Thoracic aorta (tissue), 2 donors: Measurements from ENCODE around the gene CDK4. TPM values are rescaled to one million over a fixed set of nuclear protein-coding genes. Genes with fewer than 3 reads are reported as not detected.
"Not testable (repeated sequence)": the region's sequence is repeated elsewhere in the genome, so short reads cannot be mapped to it uniquely, and the experiment has no call there.

Source experiments
- ATAC-seq: fragments of 150-250 bp; one replicate; pipeline ENCODE4 v1.8.0; 2017; ENCODE audit warnings: low read depth; ENCODE audit not compliant: insufficient number of reproducible peaks, low FRiP score
- DNase-seq: peaks from one replicate; pipeline ENCODE4 v3.0.0-alpha.2; 2020; ENCODE audit warnings: low spot score
- H3K27ac ChIP-seq, 2 donors: fragments of 200-600 bp; sonication (generic); 1 replicate in 1 of 2; 2 replicates in 1 of 2; pipeline ENCODE4 v1.5.1; 2016; ENCODE audit warnings: mild to moderate bottlenecking in 2 of 2, moderate library complexity in 2 of 2
- H3K27me3 ChIP-seq: fragments of 200-600 bp; sonication (generic); replicated peaks from 2 replicates; pipeline ENCODE4 v1.6.0; 2016; ENCODE audit warnings: mild to moderate bottlenecking; ENCODE audit not compliant: insufficient read depth
- H3K36me3 ChIP-seq: fragments of 200-600 bp; sonication (generic); one replicate; pipeline ENCODE4 v1.5.1; 2016
- H3K4me1 ChIP-seq, 2 donors: fragments of 200-600 bp; sonication (generic); 1 replicate in 1 of 2; 2 replicates in 1 of 2; pipeline versions ENCODE4 v1.5.1 to v1.6.0; 2016; ENCODE audit warnings: low read depth in 2 of 2, mild to moderate bottlenecking in 1 of 2; ENCODE audit not compliant: control insufficient read depth in 1 of 2
- H3K4me3 ChIP-seq: fragments of 200-600 bp; sonication (generic); 2 replicates; pipeline ENCODE4 v1.5.1; 2016; ENCODE audit warnings: mild to moderate bottlenecking
- H3K9me3 ChIP-seq: fragments of 200-600 bp; sonication (generic); 2 replicates; pipeline ENCODE4 v1.5.1; 2016
- CTCF ChIP-seq: fragments of 200-600 bp; sonication (generic); IDR thresholded peaks from one replicate; pipeline ENCODE4 v1.5.1; 2019; ENCODE audit warnings: antibody characterized with exemption
- total RNA-seq, 2 donors: library from RNA; depleted of rRNA; stranded (reverse); fragments of >200 nt; gene quantifications; one replicate each; pipeline versions ENCODE4 v1.1.0 to v1.2.3, GENCODE V29; 2016

The CDK4 gene
- total RNA-seq, 2 donors from 2014 or later = 52.3 to 72.8 TPM

DNA sequence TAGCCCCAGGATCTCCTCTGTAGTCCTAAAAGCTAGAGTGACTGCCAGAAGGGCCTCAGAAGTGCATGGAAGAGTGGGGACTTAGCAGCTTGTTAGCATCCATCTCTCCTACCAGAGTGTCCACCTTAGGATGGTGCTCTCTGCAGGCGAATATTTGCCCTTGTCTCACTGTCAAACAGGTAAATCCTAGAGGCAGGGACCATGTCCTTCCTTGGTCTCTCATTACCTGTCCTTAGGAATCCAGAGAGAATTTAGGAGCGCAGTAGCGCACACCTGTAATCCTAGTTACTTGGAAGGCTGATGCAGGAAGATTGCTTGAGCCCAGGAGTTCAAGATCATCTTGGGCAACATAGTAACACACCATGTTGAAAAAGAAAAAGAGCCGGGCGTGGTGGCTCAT is 35.0 kb downstream of the CDK4 start:
- H3K27me3 ChIP-seq = no peaks in the 10 kb centered on the region
- H3K27ac ChIP-seq = no peak overlapping the region
- no peak for TF ChIP-seq CTCF
- ATAC-seq (no peak), DNase-seq (no peak)
- H3K9me3 ChIP-seq = no peaks in the 10 kb centered on the region
- peaks cover 74% of the 10 kb centered on the region for H3K36me3 ChIP-seq
- no peak overlapping the region for H3K4me3 ChIP-seq
- H3K4me1 ChIP-seq = no peaks in the 10 kb centered on the region

GRCh38 chr12:57716305-57716704 is 35.8 kb downstream of the CDK4 start:
- DNase-seq = no peak
- ATAC-seq = no peak
- no peak for TF ChIP-seq CTCF
- H3K36me3 ChIP-seq = peaks cover 73% of the 10 kb centered on the region
- H3K9me3 ChIP-seq = no peaks in the 10 kb centered on the region
- no peak overlapping the region for H3K27ac ChIP-seq
- H3K4me1 ChIP-seq = no peaks in the 10 kb centered on the region
- H3K27me3 ChIP-seq = no peaks in the 10 kb centered on the region
- H3K4me3 ChIP-seq = no peak overlapping the region

DNA sequence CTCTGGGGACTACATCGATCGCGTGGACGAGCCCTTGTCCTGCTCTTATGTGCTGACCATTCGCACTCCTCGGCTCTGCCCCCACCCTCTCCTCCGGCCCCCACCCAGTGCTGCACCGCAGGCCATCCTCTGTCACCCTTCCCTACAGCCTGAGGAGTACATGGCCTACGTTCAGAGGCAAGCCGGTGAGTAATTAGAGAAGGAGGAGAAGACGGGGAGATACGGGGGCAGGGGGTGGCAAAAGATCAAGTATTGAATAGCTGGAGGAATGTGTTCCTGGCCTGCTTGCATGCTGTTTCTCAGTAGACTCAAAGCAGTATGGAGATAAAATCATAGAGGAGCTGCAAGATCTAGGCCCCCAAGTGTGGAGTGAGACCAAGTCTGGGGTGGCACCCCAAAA is 36.3 kb downstream of the CDK4 start:
- Histone ChIP-seq H3K27ac (no peak overlapping the region), H3K4me1 (no peaks in the 10 kb centered on the region), H3K4me3 (no peak overlapping the region), H3K36me3 (peaks cover 69% of the 10 kb centered on the region), H3K27me3 (no peaks in the 10 kb centered on the region), H3K9me3 (no peaks in the 10 kb centered on the region)
- ATAC-seq (no peak), DNase-seq (no peak)
- no peak for TF ChIP-seq CTCF

GRCh38 chr12:57715036-57715748 is 36.9 kb downstream of the CDK4 start:
- not testable (repeated sequence) for ATAC-seq, H3K9me3 ChIP-seq, H3K4me1 ChIP-seq, H3K4me3 ChIP-seq, H3K27ac ChIP-seq, H3K27me3 ChIP-seq, DNase-seq
- H3K36me3 ChIP-seq = peaks cover 64% of the 10 kb centered on the region

DNA sequence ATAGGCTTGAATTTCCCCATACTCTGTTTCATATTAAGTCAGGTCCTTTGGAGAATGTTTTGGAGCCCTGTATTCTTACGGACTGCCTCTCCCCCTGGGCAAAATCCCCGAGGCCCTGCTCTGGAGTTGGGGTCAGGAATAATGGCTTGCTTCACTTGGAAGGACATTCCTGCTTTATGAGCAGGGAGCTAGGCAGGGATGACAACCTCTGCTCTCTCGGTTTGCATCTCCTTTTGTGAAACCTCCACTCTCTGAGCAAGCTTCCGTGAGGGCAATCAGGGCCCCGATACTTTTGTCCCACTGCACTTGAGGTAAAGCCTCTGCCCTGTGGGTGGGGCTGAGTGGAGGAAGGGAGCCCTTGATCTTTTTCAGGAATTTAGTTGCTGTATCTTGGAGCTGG is 38.9 kb downstream of the CDK4 start:
- no peak overlapping the region for H3K4me3 ChIP-seq
- no peaks in the 10 kb centered on the region for H3K27me3 ChIP-seq
- H3K36me3 ChIP-seq = peaks cover 44% of the 10 kb centered on the region
- no peak overlapping the region for H3K27ac ChIP-seq
- DNase-seq (no peak), ATAC-seq (no peak)
- H3K4me1 ChIP-seq = no peaks in the 10 kb centered on the region
- no peaks in the 10 kb centered on the region for H3K9me3 ChIP-seq
- no peak for TF ChIP-seq CTCF

- H3K27me3 ChIP-seq = no peaks in the 10 kb centered on the region
- H3K9me3 ChIP-seq = no peaks in the 10 kb centered on the region
- peaks cover 41% of the 10 kb centered on the region for H3K36me3 ChIP-seq
- H3K4me3 ChIP-seq = no peak overlapping the region
- TF ChIP-seq CTCF = no peak
- H3K4me1 ChIP-seq = no peaks in the 10 kb centered on the region
- DNase-seq (no peak), ATAC-seq (no peak)
- no peak overlapping the region for H3K27ac ChIP-seq
These were observed 39.4 kb downstream of the CDK4 start for GRCh38 chr12:57712701-57713100.
